ENCODE data around the gene ANKRD53.
"Not testable (repeated sequence)": the region's sequence is repeated elsewhere in the genome, so short reads cannot be mapped to it uniquely, and the experiment has no call there.

The ANKRD53 gene

DNA sequence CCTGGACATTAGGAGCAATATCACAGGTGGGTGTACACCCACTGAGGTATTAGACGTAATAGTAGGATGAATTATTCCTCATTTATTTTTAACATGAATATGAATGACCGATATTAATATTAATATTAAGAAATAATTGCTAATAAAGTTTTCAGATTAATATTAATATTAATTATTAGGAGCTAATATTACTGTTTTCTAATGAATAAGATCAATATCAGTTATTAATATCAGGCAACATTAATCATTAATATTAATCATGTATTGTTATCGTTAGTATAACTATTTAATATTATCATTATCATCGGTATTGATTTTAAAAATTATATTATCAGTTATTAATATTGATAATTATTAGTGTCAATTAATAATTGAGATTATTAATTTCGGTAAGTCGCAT, 41.6 kb downstream of the ANKRD53 start:
- not testable (repeated sequence) for DNase-seq

- DNase-seq: not testable (repeated sequence)
Measured at GRCh38 chr2:71021394-71021793, 43.0 kb downstream of the ANKRD53 start.

- not testable (repeated sequence) for DNase-seq
Measured at GRCh38 chr2:71023553-71024243, 45.3 kb downstream of the ANKRD53 start.
